ENCODE data around the gene NABP2. TPM values are rescaled to one million over a fixed set of nuclear protein-coding genes. Genes with fewer than 3 reads are reported as not detected.
A peak's percentile ranks its signal among the peaks of the same experiment; 100 is the strongest.

The NABP2 gene
- total RNA-seq, 1 experiment from 2014 or later = 49.0 TPM

- no peaks in the 10 kb centered on the region for H3K9me3 ChIP-seq (ENCODE audit: control insufficient read depth, low read depth, low read length)
- no peaks in the 10 kb centered on the region for H3K27me3 ChIP-seq (ENCODE audit: insufficient read depth, low read length)
- WGBS (ENCODE audit: extremely low coverage, insufficient read length, low lambda C conversion rate) = no CpG with 5 or more reads among the region's 93 CpGs
- H3K9me3 Mint-ChIP-seq = 0 out of 5 replicates have a peak, but pooled peaks cover 0 to 3% of the 10 kb centered on the region in 2 experiments
- H3K23ac ChIP-seq (ENCODE audit: insufficient read length, low read depth, low read length) = no peak within 1 kb of the TSS
- H3K79me1 ChIP-seq (ENCODE audit: insufficient read depth, low read depth, low read length, poor library complexity, severe bottlenecking) = peaks cover 6% of the 10 kb centered on the region
- no peak within 1 kb of the TSS for H3K4ac ChIP-seq (ENCODE audit: low read depth, low read length)
- H3K27ac ChIP-seq (ENCODE audit: insufficient read length, low read depth, low read length) = peak within 1 kb of the TSS; percentile 48
- H3K4me1 ChIP-seq (ENCODE audit: insufficient read depth, low read length) = peaks cover 8% of the 10 kb centered on the region
- H2AFZ ChIP-seq (ENCODE audit: low read length) = peak within 1 kb of the TSS; percentile 88
- no peak within 1 kb of the TSS for H3T11ph ChIP-seq (ENCODE audit: low read length)
- H3K14ac ChIP-seq (ENCODE audit: insufficient read depth, low read length) = peak within 1 kb of the TSS; percentile 95; the same call in 1 of the 2 replicates
- no peak within 1 kb of the TSS for H2BK20ac ChIP-seq (ENCODE audit: low read depth, low read length, poor library complexity, severe bottlenecking)
- H4K20me1 ChIP-seq (ENCODE audit: control insufficient read depth, insufficient read depth, insufficient read length) = no peaks in the 10 kb centered on the region
- no peak within 1 kb of the TSS for H4K5ac ChIP-seq (ENCODE audit: insufficient read length, low read depth, low read length)
- no peak within 1 kb of the TSS for H2BK5ac ChIP-seq (ENCODE audit: insufficient read length, low read length)
- no peak within 1 kb of the TSS for H2BK15ac ChIP-seq (ENCODE audit: low read depth, low read length)
- peak within 1 kb of the TSS; percentile 93 for H3K18ac ChIP-seq (ENCODE audit: insufficient read length, low read depth, low read length)
- peaks cover 24 to 27% of the 10 kb centered on the region in 2 experiments for H3K4me1 Mint-ChIP-seq
- H3K4me2 ChIP-seq (ENCODE audit: insufficient read depth, insufficient read length, low read length) = peak within 1 kb of the TSS; percentile 86
- TF ChIP-seq, protein P1, sequence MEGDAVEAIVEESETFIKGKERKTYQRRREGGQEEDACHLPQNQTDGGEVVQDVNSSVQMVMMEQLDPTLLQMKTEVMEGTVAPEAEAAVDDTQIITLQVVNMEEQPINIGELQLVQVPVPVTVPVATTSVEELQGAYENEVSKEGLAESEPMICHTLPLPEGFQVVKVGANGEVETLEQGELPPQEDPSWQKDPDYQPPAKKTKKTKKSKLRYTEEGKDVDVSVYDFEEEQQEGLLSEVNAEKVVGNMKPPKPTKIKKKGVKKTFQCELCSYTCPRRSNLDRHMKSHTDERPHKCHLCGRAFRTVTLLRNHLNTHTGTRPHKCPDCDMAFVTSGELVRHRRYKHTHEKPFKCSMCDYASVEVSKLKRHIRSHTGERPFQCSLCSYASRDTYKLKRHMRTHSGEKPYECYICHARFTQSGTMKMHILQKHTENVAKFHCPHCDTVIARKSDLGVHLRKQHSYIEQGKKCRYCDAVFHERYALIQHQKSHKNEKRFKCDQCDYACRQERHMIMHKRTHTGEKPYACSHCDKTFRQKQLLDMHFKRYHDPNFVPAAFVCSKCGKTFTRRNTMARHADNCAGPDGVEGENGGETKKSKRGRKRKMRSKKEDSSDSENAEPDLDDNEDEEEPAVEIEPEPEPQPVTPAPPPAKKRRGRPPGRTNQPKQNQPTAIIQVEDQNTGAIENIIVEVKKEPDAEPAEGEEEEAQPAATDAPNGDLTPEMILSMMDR (conservative IDR thresholded peaks at IDR 0.05) = peak; percentile 81
- peak within 1 kb of the TSS; percentile 94 to 98 for H3K4me3 Mint-ChIP-seq
- peak within 1 kb of the TSS; percentile 97 to 99 (median 99) for H3K27ac Mint-ChIP-seq
- peaks cover 12% of the 10 kb centered on the region for H3K23me2 ChIP-seq (ENCODE audit: insufficient read length, low read depth, low read length, poor library complexity, severe bottlenecking)
- H4K91ac ChIP-seq (ENCODE audit: insufficient read length, low read depth, low read length) = no peak within 1 kb of the TSS
- peak; percentile 93 for DNase-seq
- peak within 1 kb of the TSS; percentile 31 for H2BK12ac ChIP-seq (ENCODE audit: insufficient read length, low read depth, low read length)
- H3K9ac ChIP-seq (ENCODE audit: extremely low read depth, insufficient read length, low read length) = peak within 1 kb of the TSS; percentile 86
- H3K36me3 Mint-ChIP-seq (ENCODE audit: insufficient read depth in 1 of 3, low read depth in 3 of 3) = peaks cover 30 to 50% (median 41%) of the 10 kb centered on the region in 3 experiments; a peak in 6 of 7 replicates
- H3K79me2 ChIP-seq (ENCODE audit: insufficient read depth, low read length) = peaks cover 8% of the 10 kb centered on the region; the same call in 1 of the 2 replicates
- no peak within 1 kb of the TSS for H4K8ac ChIP-seq (replicated peaks; ENCODE audit: insufficient read length, low read depth, low read length)
- no peak within 1 kb of the TSS for H3K56ac ChIP-seq (ENCODE audit: insufficient read length, low read depth, low read length)
- no peak within 1 kb of the TSS for H2AK5ac ChIP-seq (ENCODE audit: insufficient read length, low read length)
- H2BK120ac ChIP-seq (ENCODE audit: low read depth, low read length, poor library complexity, severe bottlenecking) = peak within 1 kb of the TSS; percentile 74
- peaks cover 3% of the 10 kb centered on the region; the same call in 1 of the 2 replicates for H3K27me3 Mint-ChIP-seq (ENCODE audit: low read depth)
Measured at GRCh38 chr12:56189099-56189917, 34.8 kb upstream of the NABP2 start, which contains the start of gene SMARCC2. Gene SMARCC2 (minus strand): TSS chr12:56189483. CDS start chr12:56189461, 22 bp downstream.
